Neuronal stem cell (in vitro differentiated cells): ENCODE measurements around the gene PVR.
"Not testable (repeated sequence)": the region's sequence is repeated elsewhere in the genome, so short reads cannot be mapped to it uniquely, and the experiment has no call there.

Experiments
- DNase-seq: peaks from one replicate; pipeline ENCODE4 v3.0.0-alpha.2; 2013; ENCODE audit warnings: low spot score
- H2AFZ ChIP-seq: one replicate; pipeline ENCODE4 v1.6.1; 2013; ENCODE audit warnings: mild to moderate bottlenecking, low read length, inconsistent platforms
- H2AK5ac ChIP-seq: 2 replicates; pipeline ENCODE4 v1.6.1; 2013; ENCODE audit warnings: low read depth, mild to moderate bottlenecking, inconsistent platforms, low read length, moderate library complexity, mixed read lengths
- H2BK120ac ChIP-seq: 2 replicates; pipeline ENCODE4 v1.6.1; 2013; ENCODE audit warnings: low read depth, mild to moderate bottlenecking, inconsistent platforms, low read length, moderate library complexity, mixed read lengths
- H2BK12ac ChIP-seq: one replicate; pipeline ENCODE4 v1.6.1; 2013; ENCODE audit warnings: low read length, inconsistent platforms
- H2BK15ac ChIP-seq: 2 replicates; pipeline ENCODE4 v1.6.1; 2013; ENCODE audit warnings: mild to moderate bottlenecking, low read length, inconsistent platforms, mixed read lengths
- H2BK5ac ChIP-seq: one replicate; pipeline ENCODE4 v1.6.1; 2013; ENCODE audit warnings: inconsistent platforms, mild to moderate bottlenecking, low read length, moderate library complexity
- H3K14ac ChIP-seq: one replicate; pipeline ENCODE4 v1.6.1; 2013; ENCODE audit warnings: low read length, inconsistent platforms
- H3K18ac ChIP-seq: 2 replicates; pipeline ENCODE4 v1.6.1; 2013; ENCODE audit warnings: low read length, inconsistent platforms
- H3K23ac ChIP-seq: 2 replicates; pipeline ENCODE4 v1.6.1; 2013; ENCODE audit warnings: low read depth, mild to moderate bottlenecking, mixed read lengths, low read length, inconsistent platforms; ENCODE audit not compliant: poor library complexity
- H3K27ac ChIP-seq: replicated peaks from 3 replicates; pipeline ENCODE4 v1.5.1; 2013; ENCODE audit warnings: low read length, inconsistent platforms
- H3K27me3 ChIP-seq, 3 experiments: 2 replicates each; pipeline ENCODE4 v1.6.1; 2013; ENCODE audit warnings: low read length in 3 of 3, mild to moderate bottlenecking in 2 of 3, inconsistent platforms in 1 of 3, low read depth in 1 of 3, mixed read lengths in 1 of 3, moderate library complexity in 1 of 3; ENCODE audit not compliant: control insufficient read depth in 3 of 3, insufficient read depth in 3 of 3
- H3K36me3 ChIP-seq, 2 donors: replicated peaks in 1 of 2; 2 replicates each; pipeline ENCODE4 v1.6.1; 2013; ENCODE audit warnings: low read length in 2 of 2; ENCODE audit not compliant: control insufficient read depth in 2 of 2, insufficient read depth in 2 of 2
- H3K4ac ChIP-seq: 2 replicates; pipeline ENCODE4 v1.6.1; 2013; ENCODE audit warnings: inconsistent platforms, mild to moderate bottlenecking, low read length, moderate library complexity
- H3K4me1 ChIP-seq, 2 donors: 1 replicate in 1 of 2; 2 replicates in 1 of 2; pipeline ENCODE4 v1.6.1; 2013; ENCODE audit warnings: low read length in 2 of 2, low read depth in 1 of 2; ENCODE audit not compliant: control insufficient read depth in 2 of 2, insufficient read depth in 1 of 2
- H3K4me2 ChIP-seq: one replicate; pipeline ENCODE4 v1.6.1; 2013; ENCODE audit warnings: mild to moderate bottlenecking, low read length, inconsistent platforms; ENCODE audit not compliant: insufficient read depth, poor library complexity, severe bottlenecking
- H3K4me3 ChIP-seq, 2 donors: 2 replicates each; pipeline ENCODE4 v1.5.1; 2013; ENCODE audit warnings: low read length in 2 of 2, mild to moderate bottlenecking in 2 of 2, inconsistent platforms in 1 of 2, moderate library complexity in 1 of 2
- H3K79me1 ChIP-seq: one replicate; pipeline ENCODE4 v1.6.1; 2013; ENCODE audit warnings: low read depth, mild to moderate bottlenecking, inconsistent platforms, low read length, moderate library complexity
- H3K9ac ChIP-seq: one replicate; pipeline ENCODE4 v1.6.1; 2013; ENCODE audit warnings: mild to moderate bottlenecking, low read depth, low read length, inconsistent platforms; ENCODE audit not compliant: poor library complexity
- H3K9me3 ChIP-seq, 2 donors: replicated peaks in 1 of 2; 2 replicates each; pipeline versions ENCODE3 to v1.6.1; 2013; ENCODE audit warnings: low read length in 2 of 2, mild to moderate bottlenecking in 2 of 2, inconsistent platforms in 1 of 2, low read depth in 1 of 2, mixed read lengths in 1 of 2, moderate library complexity in 1 of 2; ENCODE audit not compliant: control insufficient read depth in 2 of 2, insufficient read depth in 1 of 2
- H4K8ac ChIP-seq: one replicate; pipeline ENCODE4 v1.6.1; 2013; ENCODE audit warnings: low read depth, mild to moderate bottlenecking, inconsistent platforms, low read length, moderate library complexity
- H4K91ac ChIP-seq: one replicate; pipeline ENCODE4 v1.6.1; 2013; ENCODE audit warnings: low read length, low read depth, mild to moderate bottlenecking, inconsistent platforms; ENCODE audit not compliant: poor library complexity
- WGBS, 2 donors: extraction: QIAGEN DNeasy Blood & Tissue Kit; methylation state at CpG; one replicate each; pipeline ENCODE4 v1.1.7; 2013; ENCODE audit warnings: missing lambda C conversion rate in 2 of 2, mixed read lengths in 1 of 2; ENCODE audit not compliant: insufficient read length in 2 of 2, insufficient replicate concordance in 1 of 2; ENCODE audit errors: extremely low coverage in 2 of 2; 5-methylcytosine and 5-hydroxymethylcytosine counted together

PVR gene

DNA sequence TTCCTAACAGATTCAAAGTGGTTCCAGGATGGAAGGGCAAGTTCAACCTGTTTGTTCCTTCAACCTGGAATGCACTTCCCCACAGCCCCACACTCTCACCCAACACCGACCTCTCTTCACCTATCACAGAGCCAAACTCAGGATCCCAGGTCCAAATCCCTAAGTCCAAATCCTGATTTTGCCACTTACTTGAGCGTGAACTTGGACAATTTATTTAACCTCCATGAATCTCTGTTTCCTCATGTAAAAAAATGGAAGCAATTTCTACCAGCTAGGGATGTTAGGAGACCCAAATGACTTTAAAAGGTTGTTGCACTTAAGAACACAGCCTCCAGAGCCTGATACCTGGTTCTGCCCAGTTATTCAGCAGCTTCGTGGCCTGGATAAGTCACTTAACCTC lies 35.8 kb upstream of the PVR start:
- Histone ChIP-seq H3K4me3 (no peak overlapping the region), H2AK5ac (no peak overlapping the region), H3K23ac (no peak overlapping the region), H3K9ac (no peak overlapping the region), H3K4ac (no peak overlapping the region), H2BK15ac (no peak overlapping the region), H3K36me3 (no peaks in the 10 kb centered on the region), H3K4me1 (no peaks in the 10 kb centered on the region), H3K27me3 (no peaks in the 10 kb centered on the region), H3K18ac (no peak overlapping the region), H3K9me3 (no peaks in the 10 kb centered on the region), H3K79me1 (no peaks in the 10 kb centered on the region), H2BK120ac (no peak overlapping the region), H3K4me2 (no peak overlapping the region), H4K91ac (no peak overlapping the region), H3K27ac (no peak overlapping the region), H2AFZ (no peak overlapping the region), H4K8ac (no peak overlapping the region), H3K14ac (no peak overlapping the region), H2BK12ac (no peak overlapping the region), H2BK5ac (no peak overlapping the region)
- no peak for DNase-seq
- WGBS, 2 donors, result no CpG with 5 or more reads among the region's 3 CpGs

DNA sequence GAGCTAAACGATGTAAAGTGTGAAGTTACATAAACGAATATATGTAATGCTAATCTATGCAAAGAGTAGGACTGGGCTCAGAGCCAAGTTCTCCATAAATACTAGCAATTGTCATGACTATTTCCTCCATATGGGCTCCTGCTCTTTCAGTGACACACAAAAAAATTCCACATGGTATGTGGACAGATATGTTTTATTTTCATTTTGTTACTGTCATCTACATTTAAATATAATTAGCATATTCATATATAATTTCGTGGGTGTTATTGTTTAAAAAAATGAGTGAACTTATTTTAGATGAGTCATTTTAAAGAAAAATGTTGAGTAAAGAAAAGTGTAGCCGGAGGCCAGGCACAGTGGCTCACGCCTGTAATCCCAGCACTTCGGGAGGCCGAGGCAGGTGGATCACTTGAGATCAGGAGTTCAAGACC lies 35.3 kb upstream of the PVR start:
- Histone ChIP-seq H3K9ac (no peak overlapping the region), H4K8ac (no peak overlapping the region), H3K79me1 (no peaks in the 10 kb centered on the region), H3K4me1 (no peaks in the 10 kb centered on the region), H3K4me2 (no peak overlapping the region), H4K91ac (no peak overlapping the region), H3K23ac (no peak overlapping the region), H3K4ac (no peak overlapping the region), H3K9me3 (no peaks in the 10 kb centered on the region), H3K27ac (no peak overlapping the region), H2AK5ac (no peak overlapping the region), H2AFZ (no peak overlapping the region), H2BK15ac (no peak overlapping the region), H3K27me3 (no peaks in the 10 kb centered on the region), H3K18ac (no peak overlapping the region), H3K4me3 (no peak overlapping the region), H3K36me3 (no peaks in the 10 kb centered on the region), H3K14ac (no peak overlapping the region), H2BK120ac (no peak overlapping the region), H2BK5ac (no peak overlapping the region), H2BK12ac (no peak overlapping the region)
- WGBS, 2 donors, result 100% methylated on average over 1 of the region's 7 CpGs; no CpG with 5 or more reads in 1 of the 2 donors
- DNase-seq, result no peak

DNA sequence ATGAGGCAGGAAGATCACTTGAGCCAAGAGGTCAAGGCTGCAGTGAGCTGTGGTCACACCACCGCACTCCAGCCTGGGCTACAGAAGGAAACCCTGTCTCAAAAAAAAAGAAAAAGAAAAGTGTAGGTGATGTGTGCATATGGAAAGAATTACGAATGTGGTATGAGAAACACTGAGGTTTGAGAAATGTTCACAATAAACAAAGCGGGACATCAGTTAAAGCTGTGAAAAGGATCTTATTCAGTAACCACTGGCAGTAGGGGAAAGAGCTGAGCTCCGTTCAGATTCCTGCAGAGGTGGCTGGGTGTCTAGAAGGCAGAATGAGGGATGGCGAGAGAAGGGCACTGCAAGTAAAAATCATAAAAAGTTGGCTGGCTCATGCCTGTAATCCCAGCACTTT lies 34.5 kb upstream of the PVR start:
- H3K4me3 ChIP-seq, result no peak overlapping the region
- H2AK5ac ChIP-seq, result no peak overlapping the region
- no peak overlapping the region for H3K9ac ChIP-seq
- no peak overlapping the region for H3K4ac ChIP-seq
- WGBS, 2 donors, result 100% methylated on average over 1 of the region's 5 CpGs; no CpG with 5 or more reads in 1 of the 2 donors
- no peaks in the 10 kb centered on the region for H3K9me3 ChIP-seq
- no peak overlapping the region for H2AFZ ChIP-seq
- no peaks in the 10 kb centered on the region for H3K36me3 ChIP-seq
- no peak overlapping the region for H4K8ac ChIP-seq
- DNase-seq, result no peak
- H2BK15ac ChIP-seq, result no peak overlapping the region
- H3K79me1 ChIP-seq, result no peaks in the 10 kb centered on the region
- no peaks in the 10 kb centered on the region for H3K4me1 ChIP-seq
- H3K18ac ChIP-seq, result no peak overlapping the region
- H3K27me3 ChIP-seq, result no peaks in the 10 kb centered on the region
- no peak overlapping the region for H2BK12ac ChIP-seq
- H3K14ac ChIP-seq, result no peak overlapping the region
- no peak overlapping the region for H4K91ac ChIP-seq
- H3K27ac ChIP-seq, result no peak overlapping the region
- H2BK120ac ChIP-seq, result no peak overlapping the region
- no peak overlapping the region for H3K4me2 ChIP-seq
- H3K23ac ChIP-seq, result no peak overlapping the region
- no peak overlapping the region for H2BK5ac ChIP-seq

DNA sequence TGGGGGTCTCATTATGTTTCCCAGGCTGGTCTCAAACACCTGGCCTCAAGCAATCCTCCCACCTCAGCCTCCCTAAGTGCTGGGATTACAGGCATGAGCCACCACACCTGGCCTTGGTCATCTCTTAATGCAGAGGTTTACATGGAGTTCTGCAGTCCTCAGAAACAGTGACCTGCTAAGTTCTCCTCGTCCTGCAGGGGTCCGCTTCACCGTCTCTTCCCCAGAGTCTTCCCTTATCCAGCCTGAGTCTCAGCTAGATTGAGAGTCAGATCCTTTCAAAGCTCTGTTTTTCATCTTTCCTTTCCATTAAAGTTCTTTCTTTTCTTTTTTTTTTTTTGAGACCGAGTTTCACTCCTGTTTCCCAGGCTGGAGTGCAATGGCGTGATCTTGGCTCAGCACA lies 33.2 kb upstream of the PVR start:
- not testable (repeated sequence) for H2BK5ac ChIP-seq, H3K23ac ChIP-seq, H4K91ac ChIP-seq, H3K4me1 ChIP-seq, DNase-seq, H3K4ac ChIP-seq, H3K14ac ChIP-seq, H2AFZ ChIP-seq, H2AK5ac ChIP-seq, H4K8ac ChIP-seq, H3K4me2 ChIP-seq, H2BK15ac ChIP-seq, H3K79me1 ChIP-seq, H3K18ac ChIP-seq, H3K36me3 ChIP-seq, H3K9ac ChIP-seq, H2BK120ac ChIP-seq, H3K4me3 ChIP-seq, H2BK12ac ChIP-seq, H3K27ac ChIP-seq, H3K9me3 ChIP-seq, H3K27me3 ChIP-seq
- WGBS, 2 donors, result no CpG with 5 or more reads among the region's 5 CpGs
